WTC11 (cell line): ENCODE results near the gene CYP2F1. TPM values are rescaled to one million over a fixed set of nuclear protein-coding genes. Genes with fewer than 3 reads are reported as not detected.

Experiments used
- ATAC-seq: fragments of 200-7000 bp; cut with Tn5 transposase; 2 replicates; pipeline ENCODE4 v1.10.0; 2021; ENCODE audit warnings: mild to moderate bottlenecking, moderate library complexity
- CTCF ChIA-PET: fragments of 300-600 bp; sonication (Branson Sonifier 250); formaldehyde crosslinking; loops from one replicate; lab custom pipeline; 2021; ENCODE audit warnings: antibody characterized with exemption; lab: Charles Lee
- POLR2A ChIA-PET: fragments of 350-600 bp; sonication (Branson Sonifier 250); formaldehyde crosslinking; loops from one replicate; lab custom pipeline; 2021; ENCODE audit warnings: antibody characterized with exemption; lab: Charles Lee
- DNase-seq: peaks from one replicate; pipeline ENCODE4 v3.0.0; 2021; ENCODE audit warnings: low spot score
- H3K27ac Mint-ChIP-seq: 2 replicates; pipeline ENCODE4 v1.8.0; 2021; ENCODE audit warnings: mixed read lengths
- H3K27me3 Mint-ChIP-seq: 2 replicates; pipeline ENCODE4 v1.8.0; 2021; ENCODE audit warnings: low read depth, mild to moderate bottlenecking, moderate library complexity, mixed read lengths
- H3K36me3 Mint-ChIP-seq: 2 replicates; pipeline ENCODE4 v1.8.0; 2021; ENCODE audit warnings: mixed read lengths
- H3K4me1 Mint-ChIP-seq: 2 replicates; pipeline ENCODE4 v1.8.0; 2022; ENCODE audit warnings: mixed read lengths
- H3K4me3 Mint-ChIP-seq: 2 replicates; pipeline ENCODE4 v1.8.0; 2021; ENCODE audit warnings: mild to moderate bottlenecking, moderate library complexity, mixed read lengths
- H3K9me3 Mint-ChIP-seq: 2 replicates; pipeline ENCODE4 v1.8.0; 2021; ENCODE audit warnings: mixed read lengths
- FOXK1 ChIP-seq: sonication (generic); formaldehyde crosslinking; IDR thresholded peaks from 2 replicates; pipeline ENCODE4 v1.8.0; 2022; ENCODE audit warnings: mild to moderate bottlenecking, moderate library complexity, missing genetic modification reagents
- HMGA2 ChIP-seq: fragments of 250-450 bp; sonication (Bioruptor Pico); IDR thresholded peaks from 2 replicates; pipeline ENCODE4 v1.4.0; 2021; ENCODE audit warnings: mild to moderate bottlenecking, moderate library complexity
- MYBL2 ChIP-seq: sonication (generic); formaldehyde crosslinking; IDR thresholded peaks from 2 replicates; pipeline ENCODE4 v1.8.1; 2023; ENCODE audit warnings: mild to moderate bottlenecking, moderate library complexity, missing genetic modification reagents
- NFE2L1 ChIP-seq: sonication (generic); formaldehyde crosslinking; IDR thresholded peaks from 2 replicates; pipeline ENCODE4 v1.8.1; 2023; ENCODE audit warnings: missing genetic modification reagents
- NR3C1 ChIP-seq: sonication (generic); formaldehyde crosslinking; conservative IDR thresholded peaks from 2 replicates; pipeline ENCODE4 v1.8.1; 2023; ENCODE audit warnings: low read depth, mild to moderate bottlenecking, missing genetic modification reagents
- SP1 ChIP-seq: sonication (generic); formaldehyde crosslinking; conservative IDR thresholded peaks from 2 replicates; pipeline ENCODE4 v1.8.1; 2022; ENCODE audit warnings: missing genetic modification reagents
- TP53 ChIP-seq: sonication (generic); formaldehyde crosslinking; IDR thresholded peaks from 2 replicates; pipeline ENCODE4 v1.8.1; 2023; ENCODE audit warnings: mild to moderate bottlenecking, missing genetic modification reagents
- ZNF423 ChIP-seq: fragments of 250-450 bp; sonication (Bioruptor Pico); IDR thresholded peaks from 2 replicates; pipeline ENCODE4 v2.1.2; 2022; ENCODE audit warnings: mild to moderate bottlenecking, moderate library complexity
- total RNA-seq: library from RNA; stranded (reverse); gene quantifications from 3 replicates; pipeline ENCODE4 v1.2.3, GENCODE V29; 2021
- TF ChIP-seq, protein P1 (sequence below): sonication (generic); formaldehyde crosslinking; IDR thresholded peaks from 2 replicates; pipeline ENCODE4 v1.8.1; 2023; ENCODE audit warnings: mild to moderate bottlenecking, missing genetic modification reagents
- TF ChIP-seq, protein P2 (sequence below): sonication (generic); formaldehyde crosslinking; IDR thresholded peaks from 2 replicates; pipeline ENCODE4 v1.8.0; 2022; ENCODE audit warnings: missing genetic modification reagents
- TF ChIP-seq, protein P3 (sequence below): sonication (generic); formaldehyde crosslinking; IDR thresholded peaks from 2 replicates; pipeline ENCODE4 v1.8.0; 2022; ENCODE audit warnings: mild to moderate bottlenecking, missing genetic modification reagents
- TF ChIP-seq, protein P4 (sequence below): sonication (generic); formaldehyde crosslinking; IDR thresholded peaks from 2 replicates; pipeline ENCODE4 v1.8.1; 2023; ENCODE audit warnings: mild to moderate bottlenecking, missing genetic modification reagents, moderate library complexity
- TF ChIP-seq, protein P5 (sequence below): fragments of 250-450 bp; sonication (Bioruptor Pico); IDR thresholded peaks from 2 replicates; pipeline ENCODE4 v1.8.0; 2021; ENCODE audit warnings: mild to moderate bottlenecking
- TF ChIP-seq, protein P6 (sequence below): fragments of 250-450 bp; sonication (Bioruptor Pico); IDR thresholded peaks from 2 replicates; pipeline ENCODE4 v1.9.0; 2021; ENCODE audit warnings: mild to moderate bottlenecking
- TF ChIP-seq, protein P7 (sequence below): sonication (generic); formaldehyde crosslinking; IDR thresholded peaks from 2 replicates; pipeline ENCODE4 v1.8.1; 2022; ENCODE audit warnings: low read depth, missing genetic modification reagents, borderline replicate concordance
- TF ChIP-seq, protein P8 (sequence below): sonication (generic); formaldehyde crosslinking; IDR thresholded peaks from 2 replicates; pipeline ENCODE4 v1.8.0; 2023; ENCODE audit warnings: missing genetic modification reagents

CYP2F1 gene
- total RNA-seq, 1 experiment from 2014 or later, result 0.24 TPM

DNA sequence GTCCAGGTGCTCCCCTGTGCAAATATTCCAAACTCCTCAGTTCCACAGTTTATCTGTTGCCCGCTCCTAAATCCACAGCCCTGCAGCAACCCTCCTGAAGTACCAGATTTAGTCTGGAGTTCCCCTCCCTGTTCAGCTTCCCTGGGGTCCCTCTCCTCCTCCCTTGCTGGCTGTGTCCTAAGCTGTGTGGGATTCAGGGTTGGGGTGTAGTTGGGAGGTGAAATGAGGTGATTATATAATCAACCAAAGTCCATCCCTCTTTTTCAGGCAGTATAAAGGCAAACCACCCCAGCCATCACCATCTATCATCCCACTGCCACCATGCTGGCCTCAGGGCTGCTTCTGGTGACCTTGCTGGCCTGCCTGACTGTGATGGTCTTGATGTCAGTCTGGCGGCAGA lies 26.1 kb upstream of the CYP2F1 start, which contains the start of gene CYP2A13 (continued):
- TF ChIP-seq NR3C1 (no peak), HMGA2 (CRISPR knock-in tag) (no peak), NFE2L1 (CRISPR knock-in tag) (no peak)
- TF ChIP-seq, protein P1, sequence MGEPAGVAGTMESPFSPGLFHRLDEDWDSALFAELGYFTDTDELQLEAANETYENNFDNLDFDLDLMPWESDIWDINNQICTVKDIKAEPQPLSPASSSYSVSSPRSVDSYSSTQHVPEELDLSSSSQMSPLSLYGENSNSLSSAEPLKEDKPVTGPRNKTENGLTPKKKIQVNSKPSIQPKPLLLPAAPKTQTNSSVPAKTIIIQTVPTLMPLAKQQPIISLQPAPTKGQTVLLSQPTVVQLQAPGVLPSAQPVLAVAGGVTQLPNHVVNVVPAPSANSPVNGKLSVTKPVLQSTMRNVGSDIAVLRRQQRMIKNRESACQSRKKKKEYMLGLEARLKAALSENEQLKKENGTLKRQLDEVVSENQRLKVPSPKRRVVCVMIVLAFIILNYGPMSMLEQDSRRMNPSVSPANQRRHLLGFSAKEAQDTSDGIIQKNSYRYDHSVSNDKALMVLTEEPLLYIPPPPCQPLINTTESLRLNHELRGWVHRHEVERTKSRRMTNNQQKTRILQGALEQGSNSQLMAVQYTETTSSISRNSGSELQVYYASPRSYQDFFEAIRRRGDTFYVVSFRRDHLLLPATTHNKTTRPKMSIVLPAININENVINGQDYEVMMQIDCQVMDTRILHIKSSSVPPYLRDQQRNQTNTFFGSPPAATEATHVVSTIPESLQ (CRISPR knock-in tag), result no peak
- TF ChIP-seq, protein P2, sequence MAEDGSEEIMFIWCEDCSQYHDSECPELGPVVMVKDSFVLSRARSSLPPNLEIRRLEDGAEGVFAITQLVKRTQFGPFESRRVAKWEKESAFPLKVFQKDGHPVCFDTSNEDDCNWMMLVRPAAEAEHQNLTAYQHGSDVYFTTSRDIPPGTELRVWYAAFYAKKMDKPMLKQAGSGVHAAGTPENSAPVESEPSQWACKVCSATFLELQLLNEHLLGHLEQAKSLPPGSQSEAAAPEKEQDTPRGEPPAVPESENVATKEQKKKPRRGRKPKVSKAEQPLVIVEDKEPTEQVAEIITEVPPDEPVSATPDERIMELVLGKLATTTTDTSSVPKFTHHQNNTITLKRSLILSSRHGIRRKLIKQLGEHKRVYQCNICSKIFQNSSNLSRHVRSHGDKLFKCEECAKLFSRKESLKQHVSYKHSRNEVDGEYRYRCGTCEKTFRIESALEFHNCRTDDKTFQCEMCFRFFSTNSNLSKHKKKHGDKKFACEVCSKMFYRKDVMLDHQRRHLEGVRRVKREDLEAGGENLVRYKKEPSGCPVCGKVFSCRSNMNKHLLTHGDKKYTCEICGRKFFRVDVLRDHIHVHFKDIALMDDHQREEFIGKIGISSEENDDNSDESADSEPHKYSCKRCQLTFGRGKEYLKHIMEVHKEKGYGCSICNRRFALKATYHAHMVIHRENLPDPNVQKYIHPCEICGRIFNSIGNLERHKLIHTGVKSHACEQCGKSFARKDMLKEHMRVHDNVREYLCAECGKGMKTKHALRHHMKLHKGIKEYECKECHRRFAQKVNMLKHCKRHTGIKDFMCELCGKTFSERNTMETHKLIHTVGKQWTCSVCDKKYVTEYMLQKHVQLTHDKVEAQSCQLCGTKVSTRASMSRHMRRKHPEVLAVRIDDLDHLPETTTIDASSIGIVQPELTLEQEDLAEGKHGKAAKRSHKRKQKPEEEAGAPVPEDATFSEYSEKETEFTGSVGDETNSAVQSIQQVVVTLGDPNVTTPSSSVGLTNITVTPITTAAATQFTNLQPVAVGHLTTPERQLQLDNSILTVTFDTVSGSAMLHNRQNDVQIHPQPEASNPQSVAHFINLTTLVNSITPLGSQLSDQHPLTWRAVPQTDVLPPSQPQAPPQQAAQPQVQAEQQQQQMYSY, result no peak
- TF ChIP-seq, protein P3, sequence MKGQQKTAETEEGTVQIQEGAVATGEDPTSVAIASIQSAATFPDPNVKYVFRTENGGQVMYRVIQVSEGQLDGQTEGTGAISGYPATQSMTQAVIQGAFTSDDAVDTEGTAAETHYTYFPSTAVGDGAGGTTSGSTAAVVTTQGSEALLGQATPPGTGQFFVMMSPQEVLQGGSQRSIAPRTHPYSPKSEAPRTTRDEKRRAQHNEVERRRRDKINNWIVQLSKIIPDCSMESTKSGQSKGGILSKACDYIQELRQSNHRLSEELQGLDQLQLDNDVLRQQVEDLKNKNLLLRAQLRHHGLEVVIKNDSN, result no peak
- TF ChIP-seq, protein P4, sequence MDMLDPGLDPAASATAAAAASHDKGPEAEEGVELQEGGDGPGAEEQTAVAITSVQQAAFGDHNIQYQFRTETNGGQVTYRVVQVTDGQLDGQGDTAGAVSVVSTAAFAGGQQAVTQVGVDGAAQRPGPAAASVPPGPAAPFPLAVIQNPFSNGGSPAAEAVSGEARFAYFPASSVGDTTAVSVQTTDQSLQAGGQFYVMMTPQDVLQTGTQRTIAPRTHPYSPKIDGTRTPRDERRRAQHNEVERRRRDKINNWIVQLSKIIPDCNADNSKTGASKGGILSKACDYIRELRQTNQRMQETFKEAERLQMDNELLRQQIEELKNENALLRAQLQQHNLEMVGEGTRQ, result no peak

DNA sequence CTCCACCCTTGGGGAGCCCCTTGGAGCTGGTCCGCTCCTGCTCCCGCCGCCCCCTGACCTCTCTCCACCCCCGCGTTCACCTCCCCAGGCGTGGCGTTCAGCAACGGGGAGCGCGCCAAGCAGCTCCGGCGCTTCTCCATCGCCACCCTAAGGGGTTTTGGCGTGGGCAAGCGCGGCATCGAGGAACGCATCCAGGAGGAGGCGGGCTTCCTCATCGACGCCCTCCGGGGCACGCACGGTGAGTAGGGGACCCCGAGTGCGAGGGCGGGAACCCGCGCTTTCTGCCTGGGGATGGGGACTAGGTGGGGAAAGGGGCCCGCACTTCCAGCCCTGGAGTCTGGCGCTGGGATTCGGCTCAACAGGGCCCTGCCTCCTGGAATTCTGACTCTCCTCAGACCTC lies 24.3 kb upstream of the CYP2F1 start:
- H3K4me3 Mint-ChIP-seq, result peak overlapping the region; percentile 65
- peak; percentile 51 for DNase-seq
- H3K27ac Mint-ChIP-seq, result no peak overlapping the region
- H3K27me3 Mint-ChIP-seq, result peaks cover 91% of the 10 kb centered on the region
- peaks cover 3% of the 10 kb centered on the region for H3K9me3 Mint-ChIP-seq
- no peaks in the 10 kb centered on the region for H3K36me3 Mint-ChIP-seq
- peaks cover 13% of the 10 kb centered on the region for H3K4me1 Mint-ChIP-seq
- ATAC-seq, result peak; percentile 78
- ChIA-PET CTCF (interaction anchor here (0.5 to 1.5 kb wide), 6 partner anchors 54 to 703 kb away, joined by 3 to 6 read pairs (median 3); no protein-coding TSS in a partner anchor), POLR2A (no interaction called here)
- TF ChIP-seq SP1 (CRISPR knock-in tag) (peak; percentile 56; the same call in 1 of the 2 replicates), TP53 (CRISPR knock-in tag) (no peak), FOXK1 (CRISPR knock-in tag) (peak; percentile 28; the same call in 1 of the 2 replicates), ZNF423 (CRISPR knock-in tag) (no peak), MYBL2 (CRISPR knock-in tag) (peak; percentile 63; the same call in 1 of the 2 replicates)
- TF ChIP-seq, protein P2, result peak; percentile 51; the same call in 1 of the 2 replicates
- TF ChIP-seq, protein P5, sequence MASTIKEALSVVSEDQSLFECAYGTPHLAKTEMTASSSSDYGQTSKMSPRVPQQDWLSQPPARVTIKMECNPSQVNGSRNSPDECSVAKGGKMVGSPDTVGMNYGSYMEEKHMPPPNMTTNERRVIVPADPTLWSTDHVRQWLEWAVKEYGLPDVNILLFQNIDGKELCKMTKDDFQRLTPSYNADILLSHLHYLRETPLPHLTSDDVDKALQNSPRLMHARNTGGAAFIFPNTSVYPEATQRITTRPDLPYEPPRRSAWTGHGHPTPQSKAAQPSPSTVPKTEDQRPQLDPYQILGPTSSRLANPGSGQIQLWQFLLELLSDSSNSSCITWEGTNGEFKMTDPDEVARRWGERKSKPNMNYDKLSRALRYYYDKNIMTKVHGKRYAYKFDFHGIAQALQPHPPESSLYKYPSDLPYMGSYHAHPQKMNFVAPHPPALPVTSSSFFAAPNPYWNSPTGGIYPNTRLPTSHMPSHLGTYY (CRISPR knock-in tag), result no peak
- TF ChIP-seq, protein P6, sequence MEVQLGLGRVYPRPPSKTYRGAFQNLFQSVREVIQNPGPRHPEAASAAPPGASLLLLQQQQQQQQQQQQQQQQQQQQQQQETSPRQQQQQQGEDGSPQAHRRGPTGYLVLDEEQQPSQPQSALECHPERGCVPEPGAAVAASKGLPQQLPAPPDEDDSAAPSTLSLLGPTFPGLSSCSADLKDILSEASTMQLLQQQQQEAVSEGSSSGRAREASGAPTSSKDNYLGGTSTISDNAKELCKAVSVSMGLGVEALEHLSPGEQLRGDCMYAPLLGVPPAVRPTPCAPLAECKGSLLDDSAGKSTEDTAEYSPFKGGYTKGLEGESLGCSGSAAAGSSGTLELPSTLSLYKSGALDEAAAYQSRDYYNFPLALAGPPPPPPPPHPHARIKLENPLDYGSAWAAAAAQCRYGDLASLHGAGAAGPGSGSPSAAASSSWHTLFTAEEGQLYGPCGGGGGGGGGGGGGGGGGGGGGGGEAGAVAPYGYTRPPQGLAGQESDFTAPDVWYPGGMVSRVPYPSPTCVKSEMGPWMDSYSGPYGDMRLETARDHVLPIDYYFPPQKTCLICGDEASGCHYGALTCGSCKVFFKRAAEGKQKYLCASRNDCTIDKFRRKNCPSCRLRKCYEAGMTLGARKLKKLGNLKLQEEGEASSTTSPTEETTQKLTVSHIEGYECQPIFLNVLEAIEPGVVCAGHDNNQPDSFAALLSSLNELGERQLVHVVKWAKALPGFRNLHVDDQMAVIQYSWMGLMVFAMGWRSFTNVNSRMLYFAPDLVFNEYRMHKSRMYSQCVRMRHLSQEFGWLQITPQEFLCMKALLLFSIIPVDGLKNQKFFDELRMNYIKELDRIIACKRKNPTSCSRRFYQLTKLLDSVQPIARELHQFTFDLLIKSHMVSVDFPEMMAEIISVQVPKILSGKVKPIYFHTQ (CRISPR knock-in tag), result no peak
- TF ChIP-seq, protein P7, sequence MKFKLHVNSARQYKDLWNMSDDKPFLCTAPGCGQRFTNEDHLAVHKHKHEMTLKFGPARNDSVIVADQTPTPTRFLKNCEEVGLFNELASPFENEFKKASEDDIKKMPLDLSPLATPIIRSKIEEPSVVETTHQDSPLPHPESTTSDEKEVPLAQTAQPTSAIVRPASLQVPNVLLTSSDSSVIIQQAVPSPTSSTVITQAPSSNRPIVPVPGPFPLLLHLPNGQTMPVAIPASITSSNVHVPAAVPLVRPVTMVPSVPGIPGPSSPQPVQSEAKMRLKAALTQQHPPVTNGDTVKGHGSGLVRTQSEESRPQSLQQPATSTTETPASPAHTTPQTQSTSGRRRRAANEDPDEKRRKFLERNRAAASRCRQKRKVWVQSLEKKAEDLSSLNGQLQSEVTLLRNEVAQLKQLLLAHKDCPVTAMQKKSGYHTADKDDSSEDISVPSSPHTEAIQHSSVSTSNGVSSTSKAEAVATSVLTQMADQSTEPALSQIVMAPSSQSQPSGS (CRISPR knock-in tag), result peak; percentile 49; the same call in 1 of the 2 replicates
- TF ChIP-seq, protein P8, sequence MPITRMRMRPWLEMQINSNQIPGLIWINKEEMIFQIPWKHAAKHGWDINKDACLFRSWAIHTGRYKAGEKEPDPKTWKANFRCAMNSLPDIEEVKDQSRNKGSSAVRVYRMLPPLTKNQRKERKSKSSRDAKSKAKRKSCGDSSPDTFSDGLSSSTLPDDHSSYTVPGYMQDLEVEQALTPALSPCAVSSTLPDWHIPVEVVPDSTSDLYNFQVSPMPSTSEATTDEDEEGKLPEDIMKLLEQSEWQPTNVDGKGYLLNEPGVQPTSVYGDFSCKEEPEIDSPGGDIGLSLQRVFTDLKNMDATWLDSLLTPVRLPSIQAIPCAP (CRISPR knock-in tag), result no peak
